ENCODE results near the gene TMEM18. TPM values are rescaled to one million over a fixed set of nuclear protein-coding genes. Genes with fewer than 3 reads are reported as not detected.

TMEM18 gene
- total RNA-seq, 2 donors from 2014 or later, result 10.9 to 13.2 TPM

DNA sequence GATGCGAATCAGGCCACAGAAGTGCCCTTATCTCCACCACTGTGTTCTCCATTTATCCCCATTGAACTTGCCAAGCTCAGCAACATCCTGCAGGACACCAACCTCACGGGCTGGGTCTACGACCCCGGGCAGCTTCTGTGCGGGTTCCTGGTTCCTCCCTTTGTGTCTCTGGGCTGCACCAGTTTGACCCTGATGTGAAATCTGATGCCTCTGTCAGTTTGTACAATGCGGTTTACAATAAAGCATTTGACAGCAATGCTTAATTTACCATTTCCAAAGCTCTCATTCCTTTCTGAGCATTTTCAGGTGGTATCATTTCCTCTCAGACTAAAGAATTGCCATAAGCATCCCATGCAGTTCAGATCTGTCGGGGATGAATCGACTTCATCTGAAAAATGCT, 3.3 kb upstream of the TMEM18 start:
- H3K4me1 ChIP-seq, result peaks cover 12% of the 10 kb centered on the region
- no peaks in the 10 kb centered on the region for H3K36me3 ChIP-seq (replicated peaks in 1 of 2; ENCODE audit: insufficient read depth in 1 of 2, low read depth in 2 of 2)
- no peaks in the 10 kb centered on the region for H3K9me3 ChIP-seq
- ATAC-seq (no peak), DNase-seq (no peak)
- H3K4me3 ChIP-seq, result no peak overlapping the region
- WGBS, 2 donors, result 85 to 91% methylated on average over 8 of the region's 8 CpGs
- intact Hi-C loops (cut with DNase I), result no loop called here
- H3K27me3 ChIP-seq, result no peaks in the 10 kb centered on the region
- H3K27ac ChIP-seq, result no peak overlapping the region
- TF ChIP-seq, protein P1, sequence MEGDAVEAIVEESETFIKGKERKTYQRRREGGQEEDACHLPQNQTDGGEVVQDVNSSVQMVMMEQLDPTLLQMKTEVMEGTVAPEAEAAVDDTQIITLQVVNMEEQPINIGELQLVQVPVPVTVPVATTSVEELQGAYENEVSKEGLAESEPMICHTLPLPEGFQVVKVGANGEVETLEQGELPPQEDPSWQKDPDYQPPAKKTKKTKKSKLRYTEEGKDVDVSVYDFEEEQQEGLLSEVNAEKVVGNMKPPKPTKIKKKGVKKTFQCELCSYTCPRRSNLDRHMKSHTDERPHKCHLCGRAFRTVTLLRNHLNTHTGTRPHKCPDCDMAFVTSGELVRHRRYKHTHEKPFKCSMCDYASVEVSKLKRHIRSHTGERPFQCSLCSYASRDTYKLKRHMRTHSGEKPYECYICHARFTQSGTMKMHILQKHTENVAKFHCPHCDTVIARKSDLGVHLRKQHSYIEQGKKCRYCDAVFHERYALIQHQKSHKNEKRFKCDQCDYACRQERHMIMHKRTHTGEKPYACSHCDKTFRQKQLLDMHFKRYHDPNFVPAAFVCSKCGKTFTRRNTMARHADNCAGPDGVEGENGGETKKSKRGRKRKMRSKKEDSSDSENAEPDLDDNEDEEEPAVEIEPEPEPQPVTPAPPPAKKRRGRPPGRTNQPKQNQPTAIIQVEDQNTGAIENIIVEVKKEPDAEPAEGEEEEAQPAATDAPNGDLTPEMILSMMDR (IDR thresholded peaks at IDR 0.05), result no peak
- no peak for TF ChIP-seq POLR2A (IDR thresholded peaks at IDR 0.05)

DNA sequence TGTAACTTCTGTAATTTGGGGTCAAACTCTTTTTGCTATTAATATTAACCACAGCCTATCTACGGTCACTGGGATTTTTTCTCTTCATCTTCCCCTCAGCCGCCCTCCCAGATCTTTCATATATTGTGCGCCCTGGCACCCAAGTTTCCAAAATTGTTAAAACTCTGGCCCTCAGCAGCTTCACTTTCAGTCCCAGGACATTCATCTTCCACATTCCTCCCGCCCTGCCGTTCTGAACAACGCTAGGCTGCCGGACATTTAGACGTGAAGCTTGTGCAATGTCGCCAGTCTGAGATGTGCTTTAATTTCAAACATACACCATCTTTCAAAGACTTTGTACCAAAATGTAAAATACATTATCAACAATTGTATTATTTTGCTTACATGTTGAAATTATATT, 1.8 kb upstream of the TMEM18 start:
- WGBS, 2 donors, result 93 to 95% methylated on average over 9 of the region's 9 CpGs

DNA sequence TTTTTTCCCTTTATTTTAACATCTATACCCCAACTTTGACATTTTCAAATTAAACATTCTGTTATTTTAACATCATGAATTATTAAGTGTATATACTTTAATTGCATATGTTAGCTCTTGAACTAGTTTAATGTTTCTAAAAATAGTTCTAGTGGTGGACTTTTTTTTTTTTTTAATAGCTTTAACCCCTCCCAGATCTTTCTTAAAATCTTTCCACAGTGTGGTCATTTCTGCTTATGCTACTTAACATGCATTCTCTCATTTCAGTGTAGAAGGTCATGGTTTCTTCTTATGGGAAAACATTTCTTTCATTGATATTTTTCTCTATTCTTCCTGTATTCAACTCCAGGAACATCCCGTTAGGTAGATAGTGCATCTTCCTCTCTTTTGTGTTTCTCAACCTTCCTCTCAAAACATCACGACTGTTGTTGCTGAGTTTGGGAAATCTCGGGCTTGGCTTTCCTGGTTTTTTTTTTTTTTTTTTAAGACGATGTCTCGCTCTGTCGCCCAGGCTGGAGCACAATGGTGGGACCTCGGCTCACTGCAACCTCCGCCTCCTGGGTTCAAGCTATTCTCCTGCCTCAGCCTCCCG, 849 bp upstream of the TMEM18 start:
- TF ChIP-seq, protein P1 (IDR thresholded peaks at IDR 0.05), result no peak
- no peak for TF ChIP-seq POLR2A (IDR thresholded peaks at IDR 0.05)
- Histone ChIP-seq H3K9me3 (no peaks in the 10 kb centered on the region), H3K27me3 (no peaks in the 10 kb centered on the region), H3K4me1 (peaks cover 21% of the 10 kb centered on the region), H3K36me3 (replicated peaks in 1 of 2; ENCODE audit: insufficient read depth in 1 of 2, low read depth in 2 of 2) (no peaks in the 10 kb centered on the region), H3K4me3 (peak overlapping the region; percentile 39 to 86), H3K27ac (peak overlapping the region in 3 of 4 donors; percentile 92 to 100 (median 99))
- ATAC-seq, result no peak
- intact Hi-C loops (cut with DNase I), result no loop called here
- 57 to 73% methylated on average over 9 of the region's 9 CpGs for WGBS, 2 donors
- no peak for DNase-seq

More for the DNA sequence above, 1.8 kb upstream of the TMEM18 start:
- intact Hi-C loops (cut with DNase I), result no loop called here
- no peaks in the 10 kb centered on the region for H3K27me3 ChIP-seq
- no peak overlapping the region for H3K27ac ChIP-seq
- no peaks in the 10 kb centered on the region for H3K36me3 ChIP-seq (replicated peaks in 1 of 2; ENCODE audit: insufficient read depth in 1 of 2, low read depth in 2 of 2)
- no peaks in the 10 kb centered on the region for H3K9me3 ChIP-seq
- DNase-seq, result no peak
- peaks cover 21% of the 10 kb centered on the region for H3K4me1 ChIP-seq
- TF ChIP-seq POLR2A (IDR thresholded peaks at IDR 0.05), result no peak
- TF ChIP-seq, protein P1 (IDR thresholded peaks at IDR 0.05), result no peak
- ATAC-seq, result no peak
- H3K4me3 ChIP-seq, result no peak overlapping the region

DNA sequence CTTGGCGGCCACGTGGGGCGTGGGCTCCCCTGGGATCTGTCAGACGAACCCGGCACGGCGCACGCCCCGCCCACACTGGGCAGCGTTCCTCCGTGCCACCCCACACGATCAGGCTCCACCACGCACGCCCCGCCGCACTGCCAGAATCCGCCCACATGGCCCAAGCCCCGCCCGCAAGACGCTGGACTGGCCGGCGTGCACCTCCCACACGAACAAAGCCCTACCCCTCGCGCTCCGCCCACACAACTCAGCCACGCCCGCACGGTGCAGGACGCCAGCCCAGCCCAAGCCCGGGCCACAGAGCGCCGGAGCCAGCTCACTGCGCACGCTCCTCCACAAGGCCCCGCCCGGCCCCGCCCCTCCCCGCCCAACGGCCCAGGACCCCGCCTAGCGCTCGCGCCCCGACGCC, 555 bp downstream of the TMEM18 start:
- Histone ChIP-seq H3K9me3 (no peaks in the 10 kb centered on the region), H3K4me1 (peaks cover 21% of the 10 kb centered on the region), H3K27ac (peak overlapping the region; percentile 92 to 100 (median 98)), H3K36me3 (replicated peaks in 1 of 2; ENCODE audit: insufficient read depth in 1 of 2, low read depth in 2 of 2) (peaks cover 0 to 7% of the 10 kb centered on the region in 2 donors), H3K27me3 (no peaks in the 10 kb centered on the region), H3K4me3 (peak overlapping the region in 1 of 2 donors; percentile 19)
- intact Hi-C loops (cut with DNase I), result no loop called here
- ATAC-seq, result peak; percentile 86
- peak; percentile 99 for DNase-seq
- 0 to 1% methylated on average over 8 to 36 of the region's 46 CpGs for WGBS, 2 donors
- no peak for TF ChIP-seq POLR2A (IDR thresholded peaks at IDR 0.05)
- TF ChIP-seq, protein P1 (IDR thresholded peaks at IDR 0.05), result no peak
